Keratinocyte (primary cell): ENCODE data around the gene TTYH1. TPM values are rescaled to one million over a fixed set of nuclear protein-coding genes. Genes with fewer than 3 reads are reported as not detected.

Experiments
- DNase-seq: peaks from one replicate; pipeline ENCODE4 v3.0.0-alpha.2; 2011; ENCODE audit warnings: low read depth, missing footprints, low spot score
- FAIRE-seq: peaks from 2 replicates; lab custom pipeline; 2011; peaks lifted over from hg19 to GRCh38; lab: Jason Lieb, UNC
- H2AFZ ChIP-seq: 2 replicates; pipeline ENCODE4 v1.6.0; 2012; ENCODE audit warnings: low read length, control low read depth, inconsistent platforms; ENCODE audit not compliant: control insufficient read depth
- H3K27ac ChIP-seq: 2 replicates; pipeline ENCODE4 v1.5.1; 2011; ENCODE audit warnings: low read length; ENCODE audit not compliant: control insufficient read depth, insufficient read depth
- H3K27me3 ChIP-seq: 3 replicates; pipeline ENCODE4 v1.6.0; 2011; ENCODE audit warnings: low read length; ENCODE audit not compliant: control insufficient read depth, insufficient read depth; ENCODE audit errors: extremely low read depth
- H3K36me3 ChIP-seq, 2 experiments: 2 replicates in 1 of 2; 3 replicates in 1 of 2; pipeline ENCODE4 v1.5.1; 2011; ENCODE audit warnings: low read length in 2 of 2, mild to moderate bottlenecking in 1 of 2; ENCODE audit not compliant: control insufficient read depth in 2 of 2, insufficient read depth in 2 of 2; ENCODE audit errors: extremely low read depth in 1 of 2
- H3K4me1 ChIP-seq: 3 replicates; pipeline ENCODE4 v1.5.1; 2011; ENCODE audit warnings: low read length; ENCODE audit not compliant: control insufficient read depth, insufficient read depth; ENCODE audit errors: extremely low read depth
- H3K4me2 ChIP-seq: 3 replicates; pipeline ENCODE4 v1.6.0; 2011; ENCODE audit warnings: low read depth, low read length; ENCODE audit not compliant: control insufficient read depth, insufficient read depth; ENCODE audit errors: extremely low read depth
- H3K4me3 ChIP-seq, 3 experiments: fragments of 200-600 bp in 1 of 3; sonication (generic) in 1 of 3; 2 replicates in 2 of 3; 3 replicates in 1 of 3; pipeline ENCODE4 v1.5.1; 2011 to 2016; ENCODE audit warnings: low read length in 3 of 3, mild to moderate bottlenecking in 3 of 3, control low read depth in 2 of 3, inconsistent platforms in 1 of 3, low read depth in 1 of 3, mixed read lengths in 1 of 3, mixed run types in 1 of 3, moderate library complexity in 1 of 3; ENCODE audit not compliant: control insufficient read depth in 2 of 3, insufficient read depth in 2 of 3; ENCODE audit errors: extremely low read depth in 1 of 3
- H3K79me2 ChIP-seq: 2 replicates; pipeline ENCODE4 v1.6.0; 2012; ENCODE audit warnings: low read length; ENCODE audit not compliant: control insufficient read depth, insufficient read depth
- H3K9ac ChIP-seq: 3 replicates; pipeline ENCODE4 v1.6.0; 2011; ENCODE audit warnings: low read length; ENCODE audit not compliant: control insufficient read depth, insufficient read depth; ENCODE audit errors: extremely low read depth
- H3K9me1 ChIP-seq: 3 replicates; pipeline ENCODE4 v1.6.0; 2011; ENCODE audit warnings: low read length; ENCODE audit not compliant: control insufficient read depth, insufficient read depth; ENCODE audit errors: extremely low read depth
- H3K9me3 ChIP-seq: 2 replicates; pipeline ENCODE4 v1.5.1; 2012; ENCODE audit warnings: low read depth, low read length; ENCODE audit not compliant: control insufficient read depth
- H4K20me1 ChIP-seq: 3 replicates; pipeline ENCODE4 v1.6.0; 2011; ENCODE audit warnings: low read length; ENCODE audit not compliant: control insufficient read depth, insufficient read depth; ENCODE audit errors: extremely low read depth
- EZH2 ChIP-seq: IDR thresholded peaks from one replicate; pipeline ENCODE4 v1.6.1; 2012; ENCODE audit warnings: inconsistent platforms, mild to moderate bottlenecking, low read length, moderate library complexity
- dilution Hi-C: fragments of 300-500 bp; cut with MboI; formaldehyde crosslinking; loops from one replicate; pipeline ENCODE4 v1.7.0; 2020; ENCODE audit warnings: low sequenced_read_pairs; ENCODE audit not compliant: extremely low pct_ligation_motif_present
- polyA plus RNA-seq, 5 experiments: library from polyadenylated mRNA; depleted of rRNA in 3 of 5; stranded (reverse) in 3 of 5; stranded (forward) in 1 of 5; unstranded in 1 of 5; fragments of >200 nt; gene quantifications; 1 replicate in 1 of 5; 2 replicates in 3 of 5; 3 replicates in 1 of 5; pipeline versions ENCODE4 v1.2.1 to v1.2.3, GENCODE V29; 2011 to 2012; ENCODE audit warnings: missing spikeins in 2 of 5, low read depth in 1 of 5, low replicate concordance in 1 of 5
- TF ChIP-seq, protein P1 (sequence below), 3 experiments: IDR thresholded peaks in 1 of 3; conservative IDR thresholded peaks in 1 of 3; optimal IDR thresholded peaks in 1 of 3; 2 replicates in 2 of 3; 3 replicates in 1 of 3; pipeline versions ENCODE3 to v1.5.1; 2011; ENCODE audit warnings: low read length in 3 of 3, mild to moderate bottlenecking in 3 of 3, moderate library complexity in 2 of 3, control low read depth in 1 of 3, inconsistent platforms in 1 of 3; ENCODE audit not compliant: insufficient read depth in 2 of 3; ENCODE audit errors: extremely low read depth in 1 of 3

TTYH1 gene
- polyA plus RNA-seq, 1 donor (not counting 4 experiments of a cell fraction or from before 2014, with no cell fraction given), result 0.13 TPM

DNA sequence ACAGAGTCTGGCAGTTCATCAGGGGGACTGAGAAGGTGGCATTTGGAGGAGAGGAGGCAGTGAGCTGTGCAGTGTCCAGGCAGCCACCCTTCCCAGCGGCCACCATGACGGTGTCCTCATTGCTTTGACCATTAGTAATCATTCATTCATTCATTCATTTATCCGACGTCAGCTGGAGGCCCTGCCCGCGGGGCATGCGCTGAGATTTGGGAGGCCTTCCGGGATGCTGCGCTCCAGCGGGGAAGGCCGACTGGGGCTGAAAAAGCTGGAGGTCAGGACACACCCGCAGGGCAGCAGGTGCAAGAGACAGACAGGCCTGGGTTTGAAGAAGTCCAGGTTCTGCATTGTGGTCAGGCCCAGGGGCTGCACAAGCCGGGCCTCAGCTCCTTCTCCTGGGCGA is 8.9 kb downstream of the TTYH1 start:
- Histone ChIP-seq H3K9me3 (no peaks in the 10 kb centered on the region), H3K9ac (no peak overlapping the region), H3K9me1 (no peaks in the 10 kb centered on the region), H3K4me2 (no peak overlapping the region), H3K27me3 (peaks cover 30% of the 10 kb centered on the region), H4K20me1 (no peaks in the 10 kb centered on the region), H3K4me3 (no peak overlapping the region), H3K36me3 (no peaks in the 10 kb centered on the region), H2AFZ (no peak overlapping the region), H3K4me1 (no peaks in the 10 kb centered on the region), H3K27ac (no peak overlapping the region), H3K79me2 (no peaks in the 10 kb centered on the region)
- FAIRE-seq, result no peak
- dilution Hi-C loops, result no loop called here
- no peak for DNase-seq
- TF ChIP-seq, protein P1, sequence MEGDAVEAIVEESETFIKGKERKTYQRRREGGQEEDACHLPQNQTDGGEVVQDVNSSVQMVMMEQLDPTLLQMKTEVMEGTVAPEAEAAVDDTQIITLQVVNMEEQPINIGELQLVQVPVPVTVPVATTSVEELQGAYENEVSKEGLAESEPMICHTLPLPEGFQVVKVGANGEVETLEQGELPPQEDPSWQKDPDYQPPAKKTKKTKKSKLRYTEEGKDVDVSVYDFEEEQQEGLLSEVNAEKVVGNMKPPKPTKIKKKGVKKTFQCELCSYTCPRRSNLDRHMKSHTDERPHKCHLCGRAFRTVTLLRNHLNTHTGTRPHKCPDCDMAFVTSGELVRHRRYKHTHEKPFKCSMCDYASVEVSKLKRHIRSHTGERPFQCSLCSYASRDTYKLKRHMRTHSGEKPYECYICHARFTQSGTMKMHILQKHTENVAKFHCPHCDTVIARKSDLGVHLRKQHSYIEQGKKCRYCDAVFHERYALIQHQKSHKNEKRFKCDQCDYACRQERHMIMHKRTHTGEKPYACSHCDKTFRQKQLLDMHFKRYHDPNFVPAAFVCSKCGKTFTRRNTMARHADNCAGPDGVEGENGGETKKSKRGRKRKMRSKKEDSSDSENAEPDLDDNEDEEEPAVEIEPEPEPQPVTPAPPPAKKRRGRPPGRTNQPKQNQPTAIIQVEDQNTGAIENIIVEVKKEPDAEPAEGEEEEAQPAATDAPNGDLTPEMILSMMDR (optimal IDR thresholded peaks at IDR 0.05 in 1 of 3, IDR thresholded peaks at IDR 0.05 in 1 of 3, conservative IDR thresholded peaks at IDR 0.05 in 1 of 3; ENCODE audit: extremely low read depth in 1 of 3, insufficient read depth in 2 of 3, low read length in 3 of 3), result no peak
- TF ChIP-seq EZH2, result no peak

DNA sequence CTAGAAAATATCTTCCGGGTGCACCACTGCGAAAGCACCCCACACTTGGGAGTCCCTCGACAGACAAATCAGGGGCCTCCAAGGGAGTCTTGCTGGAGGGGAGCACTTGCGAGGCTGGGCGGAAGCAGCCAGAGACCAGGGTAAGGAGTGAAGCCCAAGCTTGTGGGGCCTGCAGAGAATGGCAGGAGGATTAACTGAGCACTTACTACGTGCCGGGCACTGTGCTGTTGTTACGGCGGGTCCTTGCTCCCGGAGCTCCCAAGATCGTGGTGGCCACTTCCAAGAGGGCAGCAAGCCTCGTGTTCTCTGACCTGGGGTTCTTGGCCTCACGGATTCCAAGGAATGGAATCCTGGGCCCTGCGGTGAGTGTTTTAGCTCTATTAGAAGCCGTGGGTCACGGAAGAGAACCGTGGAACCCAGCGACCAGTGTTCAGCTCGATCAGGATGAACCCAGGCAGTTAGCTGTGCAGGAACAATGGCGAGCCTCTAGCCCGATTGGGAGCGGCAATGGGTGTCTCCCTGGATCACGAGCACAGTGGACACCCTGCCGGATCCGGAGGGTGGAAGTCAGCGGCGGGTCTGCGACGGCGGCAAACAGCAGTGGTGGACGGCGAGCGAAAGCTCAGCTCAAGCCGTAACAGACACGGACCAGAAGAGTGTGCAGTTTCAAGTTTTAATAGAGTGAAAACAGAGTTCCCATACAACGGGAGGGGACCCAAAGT is 9.6 kb downstream of the TTYH1 start:
- Histone ChIP-seq H3K9ac (no peak overlapping the region), H3K79me2 (no peaks in the 10 kb centered on the region), H3K36me3 (no peaks in the 10 kb centered on the region), H2AFZ (no peak overlapping the region), H3K4me2 (no peak overlapping the region), H3K9me3 (no peaks in the 10 kb centered on the region), H3K9me1 (no peaks in the 10 kb centered on the region), H3K4me3 (no peak overlapping the region), H4K20me1 (no peaks in the 10 kb centered on the region), H3K27ac (no peak overlapping the region), H3K4me1 (no peaks in the 10 kb centered on the region), H3K27me3 (peaks cover 33% of the 10 kb centered on the region)
- dilution Hi-C loops, result no loop called here
- no peak for TF ChIP-seq EZH2
- DNase-seq (no peak), FAIRE-seq (no peak)

DNA sequence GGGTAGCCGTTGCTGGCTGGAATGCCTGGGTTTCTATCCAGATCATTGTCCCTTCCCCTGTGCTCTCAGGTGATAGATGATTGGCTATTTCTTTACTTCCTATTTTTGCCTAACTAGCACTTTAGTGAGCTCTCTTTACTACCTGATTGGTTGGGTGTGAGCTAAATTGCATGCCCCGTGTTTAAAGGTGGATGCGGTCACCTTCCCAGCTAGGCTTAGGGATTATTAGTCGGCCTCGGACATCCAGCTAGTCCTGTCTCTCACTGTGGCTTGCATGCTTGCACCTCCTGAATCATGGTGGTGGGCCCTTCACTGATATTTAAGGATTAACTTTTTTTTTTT is 10.1 kb downstream of the TTYH1 start:
- Histone ChIP-seq H3K27me3 (peaks cover 33% of the 10 kb centered on the region), H3K9ac (no peak overlapping the region), H2AFZ (no peak overlapping the region), H3K9me1 (no peaks in the 10 kb centered on the region), H3K79me2 (no peaks in the 10 kb centered on the region), H3K4me2 (no peak overlapping the region), H3K4me1 (no peaks in the 10 kb centered on the region), H3K27ac (no peak overlapping the region), H4K20me1 (no peaks in the 10 kb centered on the region), H3K9me3 (no peaks in the 10 kb centered on the region), H3K4me3 (no peak overlapping the region), H3K36me3 (no peaks in the 10 kb centered on the region)
- dilution Hi-C loops, result no loop called here
- FAIRE-seq (no peak), DNase-seq (no peak)
- no peak for TF ChIP-seq EZH2
- TF ChIP-seq, protein P1 (optimal IDR thresholded peaks at IDR 0.05 in 1 of 3, IDR thresholded peaks at IDR 0.05 in 1 of 3, conservative IDR thresholded peaks at IDR 0.05 in 1 of 3; ENCODE audit: extremely low read depth in 1 of 3, insufficient read depth in 2 of 3, low read length in 3 of 3), result no peak
